ENCODE results near the gene SMLR1.

Gene SMLR1

GRCh38 chr6:130843575-130844320, 16.5 kb downstream of the SMLR1 start:
- peak; percentile 43 for DNase-seq (ENCODE audit: low read depth)
- no peak overlapping the region for H3K4me3 ChIP-seq (ENCODE audit: low read length)
- TF ChIP-seq CTCF (IDR thresholded peaks at IDR 0.05; ENCODE audit: insufficient read depth, low read depth, low read length, missing control alignments) = peak; percentile 51

GRCh38 chr6:130846501-130846900, 19.3 kb downstream of the SMLR1 start:
- DNase-seq (ENCODE audit: low read depth) = no peak
- H3K4me3 ChIP-seq (ENCODE audit: low read length) = no peak overlapping the region
- no peak for TF ChIP-seq CTCF (IDR thresholded peaks at IDR 0.05; ENCODE audit: insufficient read depth, low read depth, low read length, missing control alignments)

GRCh38 chr6:130847001-130847910, 20.1 kb downstream of the SMLR1 start:
- TF ChIP-seq CTCF (IDR thresholded peaks at IDR 0.05; ENCODE audit: insufficient read depth, low read depth, low read length, missing control alignments) = no peak
- no peak overlapping the region for H3K4me3 ChIP-seq (ENCODE audit: low read length)
- no peak for DNase-seq (ENCODE audit: low read depth)

- DNase-seq (ENCODE audit: low read depth) = peak; percentile 30
- H3K4me3 ChIP-seq (ENCODE audit: low read length) = no peak overlapping the region
- TF ChIP-seq CTCF (IDR thresholded peaks at IDR 0.05; ENCODE audit: insufficient read depth, low read depth, low read length, missing control alignments) = no peak
Observed at GRCh38 chr6:130848945-130849344, 21.7 kb downstream of the SMLR1 start.

- no peak for DNase-seq (ENCODE audit: low read depth)
- H3K4me3 ChIP-seq (ENCODE audit: low read length) = no peak overlapping the region
- TF ChIP-seq CTCF (IDR thresholded peaks at IDR 0.05; ENCODE audit: insufficient read depth, low read depth, low read length, missing control alignments) = no peak
Observed at GRCh38 chr6:130849594-130849993, 22.4 kb downstream of the SMLR1 start.

GRCh38 chr6:130851026-130851425, 23.8 kb downstream of the SMLR1 start:
- DNase-seq (ENCODE audit: low read depth) = no peak
- no peak overlapping the region for H3K4me3 ChIP-seq (ENCODE audit: low read length)
- TF ChIP-seq CTCF (IDR thresholded peaks at IDR 0.05; ENCODE audit: insufficient read depth, low read depth, low read length, missing control alignments) = no peak
